ENCODE data around the gene ABTB2.

- no peak for TF ChIP-seq EZH2 (IDR thresholded peaks at IDR 0.05; ENCODE audit: insufficient read depth, poor library complexity, severe bottlenecking)
- TF ChIP-seq EZH2phosphoT487 (IDR thresholded peaks at IDR 0.05; ENCODE audit: insufficient read depth, low read depth): no peak
Measured at GRCh38 chr11:34357701-34358257, at the start of gene ABTB2.

Measured in GM23248 (cell line).